ENCODE results near the gene NSD2.

NSD2 gene

DNA sequence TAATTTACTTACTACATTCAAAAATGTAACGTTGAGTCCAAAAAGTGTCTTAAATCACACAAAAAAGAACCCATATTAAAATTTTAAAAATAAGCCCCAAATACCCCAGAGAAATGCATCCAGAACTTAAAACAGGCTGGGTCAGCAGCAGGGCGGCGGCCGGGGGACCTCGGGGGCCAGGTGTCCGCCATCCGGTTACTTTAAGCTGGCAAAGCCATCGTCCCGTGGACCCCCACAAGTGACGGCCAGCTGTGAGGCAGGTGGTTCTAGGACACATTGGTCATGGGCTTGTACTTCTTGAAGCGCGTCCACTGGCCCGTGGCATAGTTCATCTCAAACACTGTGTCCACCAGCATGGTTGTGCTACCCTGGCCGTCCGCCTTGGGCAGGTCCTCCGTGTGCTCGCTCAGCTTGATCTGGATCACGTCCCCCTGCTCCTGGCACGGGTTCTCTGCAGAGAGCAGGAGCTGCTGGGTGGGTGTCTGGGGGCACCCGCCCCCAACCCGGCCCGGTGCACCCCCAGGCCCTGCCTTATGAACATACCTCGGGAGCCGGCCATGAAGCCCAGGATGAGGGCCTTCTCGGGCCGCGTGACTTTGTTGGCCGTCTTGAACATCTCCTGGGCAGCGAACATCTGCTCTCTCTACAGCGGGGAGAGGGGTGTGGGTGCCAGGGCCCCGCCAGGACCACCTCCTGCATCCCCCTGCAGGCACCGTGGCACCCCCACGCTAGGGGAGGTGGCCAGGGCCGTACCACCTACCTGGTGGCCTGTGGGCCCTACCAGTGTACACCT is 112.1 kb downstream of the NSD2 start:
- TF ChIP-seq POLR2AphosphoS5 (IDR thresholded peaks at IDR 0.05; ENCODE audit: low read depth, low read length) (no peak), FOXP2 (optimal IDR thresholded peaks at IDR 0.05; ENCODE audit: borderline replicate concordance, extremely low read depth, extremely low read length, insufficient read depth) (no peak), SIN3A (IDR thresholded peaks at IDR 0.05; ENCODE audit: borderline replicate concordance, insufficient read depth, low read length) (no peak), TAF1 (IDR thresholded peaks at IDR 0.05; ENCODE audit: borderline replicate concordance, insufficient read depth, low read length) (no peak)
- TF ChIP-seq, protein P1, sequence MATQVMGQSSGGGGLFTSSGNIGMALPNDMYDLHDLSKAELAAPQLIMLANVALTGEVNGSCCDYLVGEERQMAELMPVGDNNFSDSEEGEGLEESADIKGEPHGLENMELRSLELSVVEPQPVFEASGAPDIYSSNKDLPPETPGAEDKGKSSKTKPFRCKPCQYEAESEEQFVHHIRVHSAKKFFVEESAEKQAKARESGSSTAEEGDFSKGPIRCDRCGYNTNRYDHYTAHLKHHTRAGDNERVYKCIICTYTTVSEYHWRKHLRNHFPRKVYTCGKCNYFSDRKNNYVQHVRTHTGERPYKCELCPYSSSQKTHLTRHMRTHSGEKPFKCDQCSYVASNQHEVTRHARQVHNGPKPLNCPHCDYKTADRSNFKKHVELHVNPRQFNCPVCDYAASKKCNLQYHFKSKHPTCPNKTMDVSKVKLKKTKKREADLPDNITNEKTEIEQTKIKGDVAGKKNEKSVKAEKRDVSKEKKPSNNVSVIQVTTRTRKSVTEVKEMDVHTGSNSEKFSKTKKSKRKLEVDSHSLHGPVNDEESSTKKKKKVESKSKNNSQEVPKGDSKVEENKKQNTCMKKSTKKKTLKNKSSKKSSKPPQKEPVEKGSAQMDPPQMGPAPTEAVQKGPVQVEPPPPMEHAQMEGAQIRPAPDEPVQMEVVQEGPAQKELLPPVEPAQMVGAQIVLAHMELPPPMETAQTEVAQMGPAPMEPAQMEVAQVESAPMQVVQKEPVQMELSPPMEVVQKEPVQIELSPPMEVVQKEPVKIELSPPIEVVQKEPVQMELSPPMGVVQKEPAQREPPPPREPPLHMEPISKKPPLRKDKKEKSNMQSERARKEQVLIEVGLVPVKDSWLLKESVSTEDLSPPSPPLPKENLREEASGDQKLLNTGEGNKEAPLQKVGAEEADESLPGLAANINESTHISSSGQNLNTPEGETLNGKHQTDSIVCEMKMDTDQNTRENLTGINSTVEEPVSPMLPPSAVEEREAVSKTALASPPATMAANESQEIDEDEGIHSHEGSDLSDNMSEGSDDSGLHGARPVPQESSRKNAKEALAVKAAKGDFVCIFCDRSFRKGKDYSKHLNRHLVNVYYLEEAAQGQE (IDR thresholded peaks at IDR 0.05; ENCODE audit: insufficient read depth in 1 of 2, low read depth in 2 of 2, low read length in 2 of 2): no peak

DNA sequence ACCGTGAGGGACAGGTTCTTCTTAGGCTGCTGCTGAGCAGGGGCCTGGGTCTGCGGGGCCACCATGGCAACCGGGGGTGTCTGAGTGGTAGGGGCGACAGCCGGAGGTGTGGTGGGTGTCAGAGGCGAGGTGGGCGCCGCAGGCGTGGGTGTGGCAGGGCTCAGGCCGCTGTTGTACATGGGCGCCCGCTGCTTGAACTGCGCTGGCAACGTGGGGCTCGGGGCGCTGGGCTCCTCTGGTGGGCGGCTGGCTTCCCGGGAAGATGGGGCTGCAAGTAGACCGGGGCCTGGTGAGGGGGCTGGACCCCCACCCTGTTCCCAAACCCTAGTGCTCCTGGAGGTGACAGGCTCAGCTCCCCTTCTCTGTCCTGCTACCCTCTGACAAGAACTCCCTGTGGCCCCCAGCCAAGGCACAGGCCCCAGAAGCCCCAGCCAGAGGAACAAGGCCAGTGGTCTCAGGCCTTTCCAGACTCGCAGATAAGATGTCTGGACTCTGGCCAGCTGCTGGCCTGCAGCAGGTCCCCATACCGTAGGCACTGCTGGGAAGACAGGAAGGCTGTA is 112.7 kb downstream of the NSD2 start:
- TF ChIP-seq, protein P1 (IDR thresholded peaks at IDR 0.05; ENCODE audit: insufficient read depth in 1 of 2, low read depth in 2 of 2, low read length in 2 of 2): no peak
- TF ChIP-seq FOXP2 (optimal IDR thresholded peaks at IDR 0.05; ENCODE audit: borderline replicate concordance, extremely low read depth, extremely low read length, insufficient read depth) (no peak), TAF1 (IDR thresholded peaks at IDR 0.05; ENCODE audit: borderline replicate concordance, insufficient read depth, low read length) (no peak), POLR2AphosphoS5 (IDR thresholded peaks at IDR 0.05; ENCODE audit: low read depth, low read length) (no peak), SIN3A (IDR thresholded peaks at IDR 0.05; ENCODE audit: borderline replicate concordance, insufficient read depth, low read length) (no peak)

DNA sequence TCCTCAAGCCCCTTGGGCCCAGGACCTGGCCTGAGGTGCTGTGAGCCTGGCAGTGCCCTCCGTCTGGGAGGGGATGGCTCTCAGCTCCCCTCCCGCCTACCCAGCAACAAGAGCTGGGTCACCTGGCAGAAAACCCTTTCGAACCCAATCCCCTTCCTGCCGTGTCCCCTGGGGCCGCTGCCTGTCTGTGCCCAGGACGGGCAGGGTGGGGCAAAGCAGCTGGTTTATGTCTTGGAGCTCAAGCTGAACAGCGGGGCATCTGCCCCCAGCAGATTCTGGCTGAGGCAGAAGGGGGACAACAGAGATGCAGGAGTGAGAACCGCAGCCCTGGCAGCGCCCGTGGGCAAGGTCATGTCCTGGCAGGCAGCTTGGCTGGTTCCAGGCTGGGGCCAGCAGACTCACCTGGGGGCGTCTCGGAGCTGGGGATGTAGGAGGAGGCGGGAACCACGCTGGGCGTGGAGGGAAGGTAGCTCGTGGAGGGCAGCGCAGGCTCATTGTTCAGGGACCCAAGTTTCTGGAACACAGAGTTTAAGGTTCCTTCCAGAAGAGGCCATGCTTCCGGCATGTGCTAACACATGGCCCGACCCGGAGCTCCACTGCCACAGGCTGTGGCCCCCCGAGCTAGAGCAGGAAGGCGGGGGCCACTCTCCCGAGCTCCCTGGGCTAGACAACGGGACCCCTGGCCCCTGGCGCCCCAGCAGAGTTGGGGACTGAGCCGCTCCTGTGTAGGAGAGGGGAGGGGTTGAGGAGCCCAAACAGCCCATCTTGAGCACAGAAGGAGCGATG is 113.4 kb downstream of the NSD2 start:
- TF ChIP-seq POLR2AphosphoS5 (IDR thresholded peaks at IDR 0.05; ENCODE audit: low read depth, low read length) (no peak), TAF1 (IDR thresholded peaks at IDR 0.05; ENCODE audit: borderline replicate concordance, insufficient read depth, low read length) (no peak), SIN3A (IDR thresholded peaks at IDR 0.05; ENCODE audit: borderline replicate concordance, insufficient read depth, low read length) (no peak)
- TF ChIP-seq, protein P1 (IDR thresholded peaks at IDR 0.05; ENCODE audit: insufficient read depth in 1 of 2, low read depth in 2 of 2, low read length in 2 of 2): no peak

DNA sequence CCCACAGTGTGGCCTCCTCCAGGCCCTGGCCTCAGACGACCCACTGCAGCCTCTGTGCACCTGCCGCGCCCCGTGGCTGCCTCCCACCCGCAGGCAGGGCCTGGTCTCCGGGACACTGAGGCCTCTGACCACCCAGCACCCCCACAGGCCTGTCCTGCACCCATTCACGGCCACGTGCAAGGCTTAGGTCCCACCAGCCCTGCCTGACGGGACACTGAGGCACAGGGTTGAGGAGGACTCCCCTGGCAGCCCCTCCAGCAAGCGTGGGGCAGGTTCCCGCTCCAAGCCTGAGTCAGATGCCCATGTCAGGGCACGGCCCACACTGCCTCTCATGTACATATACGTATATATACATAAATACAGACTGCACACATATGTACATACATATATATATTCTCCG is 114.1 kb downstream of the NSD2 start:
- TF ChIP-seq, protein P1 (IDR thresholded peaks at IDR 0.05; ENCODE audit: insufficient read depth in 1 of 2, low read depth in 2 of 2, low read length in 2 of 2): no peak
- TF ChIP-seq SIN3A (IDR thresholded peaks at IDR 0.05; ENCODE audit: borderline replicate concordance, insufficient read depth, low read length): no peak
- TF ChIP-seq FOXP2 (optimal IDR thresholded peaks at IDR 0.05; ENCODE audit: borderline replicate concordance, extremely low read depth, extremely low read length, insufficient read depth): no peak
- TF ChIP-seq TAF1 (IDR thresholded peaks at IDR 0.05; ENCODE audit: borderline replicate concordance, insufficient read depth, low read length): no peak
- no peak for TF ChIP-seq POLR2AphosphoS5 (IDR thresholded peaks at IDR 0.05; ENCODE audit: low read depth, low read length)

Data from PFSK-1 (cell line).